HG02763 (cell line): ENCODE measurements around the gene GRK4.
A peak's percentile ranks its signal among the peaks of the same experiment; 100 is the strongest.

Experiments
- ATAC-seq: cut with Tn5 transposase; IDR thresholded peaks from one replicate; pipeline ENCODE4 v1.9.1; 2021; ENCODE audit warnings: mild to moderate bottlenecking, moderate library complexity; ENCODE audit not compliant: unreplicated experiment

Gene GRK4

GRCh38 chr4:3067473-3068001, 104.2 kb downstream of the GRK4 start:
- ATAC-seq: no peak

DNA sequence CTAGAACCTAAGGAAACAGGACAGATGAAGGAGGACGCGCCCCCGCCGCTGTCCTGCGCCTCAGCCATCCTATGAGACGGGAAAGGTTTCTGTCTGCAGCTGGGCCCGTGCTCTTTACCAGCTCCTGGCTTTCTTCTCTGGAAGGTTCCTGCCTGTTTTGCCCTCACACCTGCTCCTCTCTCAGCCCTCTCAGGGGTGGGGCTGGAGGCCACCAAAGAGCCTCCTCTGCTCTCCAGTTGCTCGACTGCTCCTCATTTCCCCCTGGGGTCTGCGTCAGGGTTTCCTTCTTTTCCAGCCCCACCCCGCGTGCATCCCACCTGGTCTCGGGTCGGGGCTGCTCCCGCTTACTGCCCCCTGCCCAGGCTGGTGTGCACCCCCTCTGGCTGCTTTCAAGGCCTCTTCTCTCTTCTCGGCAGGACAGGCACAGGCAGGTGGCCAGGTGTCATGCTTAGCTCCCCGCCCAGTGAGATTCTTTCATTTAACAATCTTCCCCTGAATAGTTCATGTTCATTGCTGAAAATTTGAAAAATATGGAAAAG, 106.4 kb downstream of the GRK4 start:
- ATAC-seq: no peak

DNA sequence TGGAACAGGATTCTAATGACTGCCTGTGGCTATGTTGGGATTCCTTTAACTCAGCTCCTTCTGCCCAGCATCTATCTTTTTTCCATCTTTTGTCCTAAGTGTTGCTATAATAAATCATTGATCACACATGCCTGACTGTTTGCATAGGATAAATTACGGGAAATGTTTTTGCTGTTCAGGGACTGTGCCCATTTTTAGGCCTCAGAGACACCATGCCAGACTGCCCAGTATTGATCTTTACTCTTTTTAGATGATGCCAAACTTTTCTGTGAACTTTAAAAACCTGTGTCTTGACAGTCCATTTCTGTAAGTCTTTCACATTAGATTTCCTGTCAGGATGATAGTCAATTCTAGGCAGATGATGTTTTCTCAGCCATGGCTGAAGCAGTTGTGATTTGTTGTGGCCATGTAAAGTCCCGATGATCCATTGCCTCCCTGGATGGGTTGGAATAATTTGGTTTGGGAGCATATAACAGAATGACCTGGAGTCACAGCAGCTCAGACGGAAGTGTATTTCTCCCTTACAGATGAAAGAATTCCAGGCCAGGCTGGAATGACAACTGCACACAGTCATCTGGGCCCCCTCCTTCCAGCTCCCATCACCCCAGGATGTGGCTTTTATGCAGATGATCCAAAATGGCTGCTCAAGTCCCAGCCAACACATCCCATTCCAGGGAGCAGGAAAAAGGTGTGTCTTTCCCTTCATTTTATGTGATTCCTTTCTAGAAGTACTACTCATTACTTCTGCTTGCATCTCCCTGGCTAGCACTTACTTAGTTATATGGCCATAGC, 107.5 kb downstream of the GRK4 start:
- no peak for ATAC-seq

- no peak for ATAC-seq
Measured at GRCh38 chr4:3071811-3072210, 108.4 kb downstream of the GRK4 start.

DNA sequence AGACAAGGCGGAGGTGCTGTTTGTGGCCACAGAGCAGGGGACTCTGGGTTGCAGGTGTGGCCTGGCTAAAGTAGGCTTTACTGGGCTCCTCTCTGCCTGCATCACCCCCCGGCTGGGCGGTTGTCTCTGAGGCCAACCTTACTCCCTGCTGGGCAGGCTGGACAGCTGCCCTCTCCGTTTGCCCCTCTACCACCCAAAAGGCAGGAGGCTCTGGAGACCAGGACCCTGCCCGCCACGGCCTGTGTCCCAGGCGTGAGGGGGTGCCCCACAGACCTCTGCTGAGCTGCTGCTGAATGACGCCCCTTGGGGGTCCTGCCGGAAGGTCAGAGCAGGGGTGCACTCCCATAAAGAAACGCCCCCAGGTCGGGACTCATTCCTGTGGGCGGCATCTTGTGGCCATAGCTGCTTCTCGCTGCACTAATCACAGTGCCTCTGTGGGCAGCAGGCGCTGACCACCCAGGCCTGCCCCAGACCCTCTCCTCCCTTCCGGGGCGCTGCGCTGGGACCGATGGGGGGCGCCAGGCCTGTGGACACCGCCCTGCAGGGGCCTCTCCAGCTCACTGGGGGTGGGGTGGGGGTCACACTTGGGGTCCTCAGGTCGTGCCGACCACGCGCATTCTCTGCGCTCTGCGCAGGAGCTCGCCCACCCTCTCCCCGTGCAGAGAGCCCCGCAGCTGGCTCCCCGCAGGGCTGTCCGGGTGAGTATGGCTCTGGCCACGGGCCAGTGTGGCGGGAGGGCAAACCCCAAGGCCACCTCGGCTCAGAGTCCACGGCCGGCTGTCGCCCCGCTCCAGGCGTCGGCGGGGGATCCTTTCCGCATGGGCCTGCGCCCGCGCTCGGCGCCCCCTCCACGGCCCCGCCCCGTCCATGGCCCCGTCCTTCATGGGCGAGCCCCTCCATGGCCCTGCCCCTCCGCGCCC, 110.0 kb downstream of the GRK4 start:
- ATAC-seq: peak; percentile 27

GRCh38 chr4:3074078-3074845, 110.9 kb downstream of the GRK4 start, which contains the start of the genes HTT and HTT-AS:
TSS of gene HTT (plus strand) at chr4:3074681. CDS start at chr4:3074826, 145 bp downstream.
TSS of gene HTT-AS (minus strand) at chr4:3074538.
- ATAC-seq: peak; percentile 84

GRCh38 chr4:3074846-3075651, 111.7 kb downstream of the GRK4 start:
- no peak for ATAC-seq

DNA sequence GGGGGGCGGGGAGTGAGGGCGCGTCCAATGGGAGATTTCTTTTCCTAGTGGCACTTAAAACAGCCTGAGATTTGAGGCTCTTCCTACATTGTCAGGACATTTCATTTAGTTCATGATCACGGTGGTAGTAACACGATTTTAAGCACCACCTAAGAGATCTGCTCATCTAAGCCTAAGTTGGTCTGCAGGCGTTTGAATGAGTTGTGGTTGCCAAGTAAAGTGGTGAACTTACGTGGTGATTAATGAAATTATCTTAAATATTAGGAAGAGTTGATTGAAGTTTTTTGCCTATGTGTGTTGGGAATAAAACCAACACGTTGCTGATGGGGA, 112.2 kb downstream of the GRK4 start:
- no peak for ATAC-seq

- no peak for ATAC-seq
Measured at GRCh38 chr4:3077796-3078195, 114.4 kb downstream of the GRK4 start.

- ATAC-seq: no peak
Measured at GRCh38 chr4:3079694-3080123, 116.3 kb downstream of the GRK4 start.

GRCh38 chr4:3082925-3083515, 119.6 kb downstream of the GRK4 start:
- no peak for ATAC-seq

DNA sequence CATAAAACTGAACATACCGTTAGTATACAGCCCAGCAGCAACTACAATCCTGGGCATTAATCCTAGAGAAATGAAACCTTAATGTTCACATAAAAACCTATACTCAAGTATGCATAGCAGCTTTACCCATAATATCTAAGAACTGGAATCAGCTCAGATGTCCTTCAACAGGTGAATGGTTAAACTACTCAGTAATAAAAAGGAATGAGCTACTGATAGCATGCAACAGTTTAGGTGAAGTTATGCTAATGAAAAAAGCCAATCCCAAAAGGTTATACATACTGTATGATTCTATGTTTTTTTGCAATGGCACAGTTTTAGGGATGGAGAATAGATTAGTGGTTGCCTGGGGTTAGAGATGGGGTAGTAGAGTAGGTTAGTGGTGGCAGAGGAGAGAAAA, 120.4 kb downstream of the GRK4 start:
- ATAC-seq: no peak

DNA sequence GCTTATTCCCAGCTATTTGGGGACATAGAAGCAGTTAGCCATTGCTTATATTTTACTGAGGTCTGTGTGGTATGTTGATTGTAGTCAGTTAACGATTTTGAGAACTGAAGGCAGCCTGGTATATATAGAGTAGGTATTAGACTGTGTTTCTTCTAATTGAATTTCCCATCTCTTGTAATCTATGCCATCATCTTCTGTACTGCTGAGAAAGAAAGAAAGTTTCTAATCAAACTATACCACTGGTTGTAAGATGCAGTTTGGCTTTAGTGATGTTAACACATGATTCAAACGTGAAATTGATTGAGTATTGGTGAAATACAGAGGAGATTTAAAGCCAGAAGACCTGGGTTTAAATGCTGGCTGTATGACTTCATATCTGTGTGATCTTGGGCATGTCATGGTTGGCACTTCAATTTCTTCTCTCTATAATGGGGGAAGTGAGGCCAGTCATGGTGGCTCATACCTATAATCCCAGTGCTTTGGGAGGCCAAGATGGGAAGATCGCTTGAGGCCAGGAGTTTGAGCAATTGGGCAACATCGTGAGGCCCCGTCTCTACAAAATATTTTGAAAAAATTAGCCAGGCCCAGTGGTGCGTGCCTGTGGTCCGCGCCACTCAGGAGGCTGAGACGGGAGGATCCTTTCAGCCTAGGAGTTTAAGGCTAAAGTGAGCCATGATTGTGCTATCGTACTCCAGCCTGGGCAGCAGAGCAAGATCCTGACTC, 122.7 kb downstream of the GRK4 start:
- ATAC-seq: no peak

DNA sequence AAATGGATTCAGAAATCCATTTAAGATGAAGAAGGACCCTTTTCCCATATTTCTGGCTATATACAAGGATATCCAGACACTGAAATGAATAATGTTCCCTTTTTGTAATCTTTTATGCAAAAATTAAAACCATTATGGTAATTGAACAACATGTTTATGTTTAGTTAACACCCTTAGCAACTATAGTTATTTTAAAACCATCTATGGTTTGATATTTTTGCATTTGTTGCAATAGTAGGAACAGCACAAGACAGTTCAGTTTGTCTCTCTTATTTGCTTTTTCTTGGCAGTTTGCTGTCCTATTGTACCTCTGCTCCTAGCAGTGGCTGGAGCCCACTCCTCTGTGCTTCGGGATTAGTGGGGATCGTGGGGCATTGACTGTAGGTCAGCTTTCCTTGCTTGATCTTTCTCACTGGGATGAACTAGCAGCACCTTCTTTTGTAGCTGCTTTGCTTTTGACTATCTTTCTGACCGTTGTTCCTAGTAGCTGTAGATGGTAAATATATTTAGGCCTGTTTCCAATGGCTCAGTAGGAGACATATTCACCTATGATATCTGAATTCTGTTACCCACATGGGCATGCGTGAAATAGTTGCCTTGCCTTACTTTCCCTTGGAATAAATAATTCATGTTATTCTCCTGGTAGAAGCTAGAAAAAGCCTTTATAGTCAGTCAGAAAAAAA, 123.9 kb downstream of the GRK4 start:
- no peak for ATAC-seq
